MCF 10A (cell line): Measurements from ENCODE around the gene MAST2. TPM values are rescaled to one million over a fixed set of nuclear protein-coding genes. Genes with fewer than 3 reads are reported as not detected.

Experiments
- BruUV-seq: library from RNA; stranded (reverse); fragments of 400-500 nt; replicated peaks from 2 replicates; lab custom pipeline; 2021; lab: Mats Ljungman, UMichigan
- CTCF ChIA-PET: fragments of 300-600 bp; sonication (Branson Sonifier 250); formaldehyde crosslinking; extraction: SDS; loops from one replicate; lab custom pipeline; 2021; ENCODE audit warnings: antibody characterized with exemption, inconsistent platforms; lab: Yijun Ruan, JAX
- POLR2A ChIA-PET: fragments of 300-600, 350-650 bp; sonication (Branson Sonifier 250); formaldehyde crosslinking; extraction: SDS; loops from one replicate; lab custom pipeline; 2020; ENCODE audit warnings: antibody characterized with exemption, inconsistent platforms; lab: Yijun Ruan, JAX
- DNase-seq: peaks from one replicate; pipeline ENCODE4 v3.0.0-alpha.2; 2018; ENCODE audit not compliant: unreplicated experiment
- H3K27ac Mint-ChIP-seq: one replicate; pipeline ENCODE4 v1.8.0; 2022; ENCODE audit warnings: mild to moderate bottlenecking, low read depth, mixed read lengths; ENCODE audit not compliant: unreplicated experiment
- H3K27me3 Mint-ChIP-seq: one replicate; pipeline ENCODE4 v1.8.0; 2022; ENCODE audit warnings: mixed read lengths; ENCODE audit not compliant: insufficient read depth, unreplicated experiment
- H3K36me3 Mint-ChIP-seq: one replicate; pipeline ENCODE4 v1.8.0; 2022; ENCODE audit warnings: mild to moderate bottlenecking, moderate library complexity, mixed read lengths; ENCODE audit not compliant: insufficient read depth, unreplicated experiment
- H3K4me1 Mint-ChIP-seq: one replicate; pipeline ENCODE4 v1.8.0; 2022; ENCODE audit warnings: mixed read lengths; ENCODE audit not compliant: insufficient read depth, unreplicated experiment
- H3K4me3 Mint-ChIP-seq: one replicate; pipeline ENCODE4 v1.8.0; 2022; ENCODE audit warnings: mild to moderate bottlenecking, moderate library complexity, mixed read lengths; ENCODE audit not compliant: unreplicated experiment
- H3K9me3 Mint-ChIP-seq: one replicate; pipeline ENCODE4 v1.8.0; 2022; ENCODE audit warnings: mixed read lengths; ENCODE audit not compliant: unreplicated experiment
- CTCF ChIP-seq: fragments of 200-600 bp; IDR thresholded peaks from one replicate; pipeline ENCODE4 v1.8.0; 2022; ENCODE audit warnings: antibody characterized with exemption, mild to moderate bottlenecking; ENCODE audit not compliant: unreplicated experiment
- intact Hi-C: fragments of 100-400 bp; cut with micrococcal nuclease; formaldehyde crosslinking; loops from 2 replicates; pipeline ENCODE4 v1.14.1; 2022
- total RNA-seq: library from RNA; stranded (reverse); gene quantifications from 2 replicates; pipeline ENCODE4 v1.2.3, GENCODE V29; 2022

MAST2 gene
- total RNA-seq, 1 experiment from 2014 or later = 33.3 TPM

- H3K9me3 Mint-ChIP-seq = no peaks in the 10 kb centered on the region
- no peaks in the 10 kb centered on the region for H3K4me1 Mint-ChIP-seq
- TF ChIP-seq CTCF = no peak
- CTCF ChIA-PET = no interaction called here
- H3K27me3 Mint-ChIP-seq = no peaks in the 10 kb centered on the region
- no TSS peak for BruUV-seq
- intact Hi-C loops = no loop called here
- no peaks in the 10 kb centered on the region for H3K36me3 Mint-ChIP-seq
- H3K27ac Mint-ChIP-seq = no peak overlapping the region
- POLR2A ChIA-PET = no interaction called here
- H3K4me3 Mint-ChIP-seq = no peak overlapping the region
- DNase-seq = no peak
These were observed 119.4 kb downstream of the MAST2 start for GRCh38 chr1:45922813-45923212.

- no peak overlapping the region for H3K4me3 Mint-ChIP-seq
- no peak overlapping the region for H3K27ac Mint-ChIP-seq
- no peaks in the 10 kb centered on the region for H3K27me3 Mint-ChIP-seq
- no peaks in the 10 kb centered on the region for H3K36me3 Mint-ChIP-seq
- no TSS peak for BruUV-seq
- intact Hi-C loops = no loop called here
- CTCF ChIA-PET = no interaction called here
- DNase-seq = no peak
- no peaks in the 10 kb centered on the region for H3K9me3 Mint-ChIP-seq
- POLR2A ChIA-PET = no interaction called here
- H3K4me1 Mint-ChIP-seq = no peaks in the 10 kb centered on the region
- TF ChIP-seq CTCF = no peak
These were observed 119.9 kb downstream of the MAST2 start for GRCh38 chr1:45923343-45923742.

- no peak overlapping the region for H3K27ac Mint-ChIP-seq
- no peaks in the 10 kb centered on the region for H3K36me3 Mint-ChIP-seq
- H3K27me3 Mint-ChIP-seq = no peaks in the 10 kb centered on the region
- H3K4me1 Mint-ChIP-seq = peaks cover 8% of the 10 kb centered on the region
- H3K4me3 Mint-ChIP-seq = no peak overlapping the region
- no peaks in the 10 kb centered on the region for H3K9me3 Mint-ChIP-seq
- CTCF ChIA-PET = no interaction called here
- POLR2A ChIA-PET = interaction anchor here (0.7 kb wide), 1 partner anchor 11 kb away, joined by 5 read pairs; no protein-coding TSS in a partner anchor
- no peak for DNase-seq
- intact Hi-C loops = no loop called here
- no peak for TF ChIP-seq CTCF
- BruUV-seq = no TSS peak
These were observed 121.3 kb downstream of the MAST2 start for GRCh38 chr1:45924736-45925135.

GRCh38 chr1:45925728-45926287, 122.4 kb downstream of the MAST2 start:
- H3K9me3 Mint-ChIP-seq = no peaks in the 10 kb centered on the region
- intact Hi-C loops = no loop called here
- peaks cover 8% of the 10 kb centered on the region for H3K4me1 Mint-ChIP-seq
- no peak overlapping the region for H3K4me3 Mint-ChIP-seq
- no peak for TF ChIP-seq CTCF
- H3K27me3 Mint-ChIP-seq = no peaks in the 10 kb centered on the region
- no TSS peak for BruUV-seq
- no peaks in the 10 kb centered on the region for H3K36me3 Mint-ChIP-seq
- no peak for DNase-seq
- POLR2A ChIA-PET = no interaction called here
- CTCF ChIA-PET = interaction anchor here (1.0 kb wide), 1 partner anchor 12 kb away, joined by 3 read pairs; no protein-coding TSS in a partner anchor
- no peak overlapping the region for H3K27ac Mint-ChIP-seq
